ENCODE results near the gene PMEPA1.

PMEPA1 gene

GRCh38 chr20:57625978-57626377 is 83.8 kb downstream of the PMEPA1 start:
- no peak for DNase-seq (ENCODE audit: low spot score)
- no peak for TF ChIP-seq CTCF (IDR thresholded peaks at IDR 0.05; ENCODE audit: extremely low read depth, insufficient read depth, missing control alignments)
- in situ Hi-C loops (cut with MboI; ENCODE audit: low pct_unique_long_range_greater_than_20kb, low sequenced_read_pairs, unreplicated experiment) = no loop called here

- in situ Hi-C loops (cut with MboI; ENCODE audit: low pct_unique_long_range_greater_than_20kb, low sequenced_read_pairs, unreplicated experiment) = no loop called here
- no peak for TF ChIP-seq CTCF (IDR thresholded peaks at IDR 0.05; ENCODE audit: extremely low read depth, insufficient read depth, missing control alignments)
- DNase-seq (ENCODE audit: low spot score) = no peak
Observed at GRCh38 chr20:57625181-57625958, 84.4 kb downstream of the PMEPA1 start.

- no peak for DNase-seq (ENCODE audit: low spot score)
- no peak for TF ChIP-seq CTCF (IDR thresholded peaks at IDR 0.05; ENCODE audit: extremely low read depth, insufficient read depth, missing control alignments)
- in situ Hi-C loops (cut with MboI; ENCODE audit: low pct_unique_long_range_greater_than_20kb, low sequenced_read_pairs, unreplicated experiment) = loop anchor here (25.0 kb wide), 1 partner anchor 588 kb away; no protein-coding TSS in a partner anchor
Observed at GRCh38 chr20:57624124-57624523, 85.7 kb downstream of the PMEPA1 start.

- peak; percentile 79 for TF ChIP-seq CTCF (IDR thresholded peaks at IDR 0.05; ENCODE audit: extremely low read depth, insufficient read depth, missing control alignments)
- DNase-seq (ENCODE audit: low spot score) = peak; percentile 63
- in situ Hi-C loops (cut with MboI; ENCODE audit: low pct_unique_long_range_greater_than_20kb, low sequenced_read_pairs, unreplicated experiment) = loop anchor here (25.0 kb wide), 1 partner anchor 590 kb away; no protein-coding TSS in a partner anchor
Observed at GRCh38 chr20:57622579-57623381, 87.0 kb downstream of the PMEPA1 start.

- in situ Hi-C loops (cut with MboI; ENCODE audit: low pct_unique_long_range_greater_than_20kb, low sequenced_read_pairs, unreplicated experiment) = loop anchor here (25.0 kb wide), 1 partner anchor 590 kb away; no protein-coding TSS in a partner anchor
- TF ChIP-seq CTCF (IDR thresholded peaks at IDR 0.05; ENCODE audit: extremely low read depth, insufficient read depth, missing control alignments) = no peak
- no peak for DNase-seq (ENCODE audit: low spot score)
Observed at GRCh38 chr20:57622201-57622570, 87.6 kb downstream of the PMEPA1 start.

- in situ Hi-C loops (cut with MboI; ENCODE audit: low pct_unique_long_range_greater_than_20kb, low sequenced_read_pairs, unreplicated experiment) = loop anchor here (25.0 kb wide), 1 partner anchor 591 kb away; no protein-coding TSS in a partner anchor
- TF ChIP-seq CTCF (IDR thresholded peaks at IDR 0.05; ENCODE audit: extremely low read depth, insufficient read depth, missing control alignments) = no peak
- no peak for DNase-seq (ENCODE audit: low spot score)
Observed at GRCh38 chr20:57621421-57622200, 88.2 kb downstream of the PMEPA1 start.

Measured in GM13977 (cell line).